Measurements from ENCODE around the gene TMEM183A. TPM values are rescaled to one million over a fixed set of nuclear protein-coding genes. Genes with fewer than 3 reads are reported as not detected.

The TMEM183A gene
- total and polyA plus RNA-seq, 2 donors (not counting 1 experiment from before 2014, with no cell fraction given) = 61.2 to 65.2 TPM

DNA sequence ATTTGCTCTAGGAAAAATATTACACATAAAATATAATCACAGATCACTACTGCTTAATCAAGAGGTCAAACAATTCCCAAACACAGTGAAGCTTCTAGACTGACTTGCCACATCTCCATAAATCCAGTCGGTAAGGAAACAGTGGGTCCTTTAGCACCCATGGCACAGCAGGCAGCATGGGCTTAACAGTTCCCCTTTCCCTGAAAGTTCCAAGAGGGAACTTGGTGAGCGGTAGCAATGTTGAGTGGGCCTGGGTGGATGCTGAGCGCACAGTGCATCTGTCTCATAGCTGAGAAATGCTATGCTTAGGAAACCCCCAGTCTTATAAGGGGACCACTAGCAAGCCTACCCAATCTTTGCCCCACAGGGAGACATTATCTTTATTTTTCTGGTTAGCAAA, 32.3 kb upstream of the TMEM183A start:
- ATAC-seq (ENCODE audit: low read depth) (no peak), DNase-seq (no peak)
- ChIA-PET POLR2A (no interaction called here), CTCF (no interaction called here)
- peaks cover 22% of the 10 kb centered on the region for H3K27me3 Mint-ChIP-seq
- Histone ChIP-seq H3K9ac (ENCODE audit: low read length) (no peak overlapping the region), H3K4me3 (ENCODE audit: control extremely low read depth in 1 of 5, extremely low read depth in 1 of 5, insufficient read depth in 1 of 5, low read depth in 2 of 5, low read length in 4 of 5) (no peak overlapping the region), H3K4me1 (ENCODE audit: control insufficient read depth in 2 of 2, insufficient read depth in 2 of 2, low read length in 2 of 2) (peaks cover 1 to 3% of the 10 kb centered on the region in 2 donors), H4K20me1 (ENCODE audit: control insufficient read depth, insufficient read depth, low read length, poor library complexity, severe bottlenecking) (no peaks in the 10 kb centered on the region), H3K27ac (ENCODE audit: low read length in 2 of 2) (no peak overlapping the region), H3K9me3 (ENCODE audit: control extremely low read depth in 1 of 3, control insufficient read depth in 2 of 3, insufficient read depth in 1 of 3, low read length in 2 of 3) (no peaks in the 10 kb centered on the region), H3K79me2 (ENCODE audit: control insufficient read depth, insufficient read depth, low read length) (no peaks in the 10 kb centered on the region), H3K36me3 (replicated peaks in 1 of 2; ENCODE audit: control extremely low read depth in 1 of 2, control insufficient read depth in 1 of 2, extremely low read depth in 1 of 2, insufficient read depth in 2 of 2, low read length in 1 of 2) (no peaks in the 10 kb centered on the region), H2AFZ (ENCODE audit: insufficient read depth, low read depth, low read length, poor library complexity, severe bottlenecking) (no peak overlapping the region), H3K27me3 (replicated peaks in 1 of 4; ENCODE audit: control extremely low read depth in 1 of 4, control insufficient read depth in 3 of 4, insufficient read depth in 4 of 4, low read length in 3 of 4) (peaks cover 0 to 2% (median 0%) of the 10 kb centered on the region in 4 experiments), H3K4me2 (replicated peaks; ENCODE audit: low read depth, low read length, poor library complexity, severe bottlenecking) (no peak overlapping the region)
- H3K9me3 Mint-ChIP-seq (ENCODE audit: insufficient read depth) = no peaks in the 10 kb centered on the region
- H3K27ac Mint-ChIP-seq = no peak overlapping the region
- no peak overlapping the region for H3K4me3 Mint-ChIP-seq
- no CpG with 5 or more reads among the region's 3 CpGs for WGBS (ENCODE audit: insufficient coverage)
- peaks cover 5% of the 10 kb centered on the region for H3K4me1 Mint-ChIP-seq
- intact Hi-C loops (cut with micrococcal nuclease) = no loop called here
- no peak for TF ChIP-seq EZH2 (IDR thresholded peaks at IDR 0.05; ENCODE audit: borderline replicate concordance, insufficient read depth, low read depth, low read length, poor library complexity, severe bottlenecking)
- TF ChIP-seq, protein P1, sequence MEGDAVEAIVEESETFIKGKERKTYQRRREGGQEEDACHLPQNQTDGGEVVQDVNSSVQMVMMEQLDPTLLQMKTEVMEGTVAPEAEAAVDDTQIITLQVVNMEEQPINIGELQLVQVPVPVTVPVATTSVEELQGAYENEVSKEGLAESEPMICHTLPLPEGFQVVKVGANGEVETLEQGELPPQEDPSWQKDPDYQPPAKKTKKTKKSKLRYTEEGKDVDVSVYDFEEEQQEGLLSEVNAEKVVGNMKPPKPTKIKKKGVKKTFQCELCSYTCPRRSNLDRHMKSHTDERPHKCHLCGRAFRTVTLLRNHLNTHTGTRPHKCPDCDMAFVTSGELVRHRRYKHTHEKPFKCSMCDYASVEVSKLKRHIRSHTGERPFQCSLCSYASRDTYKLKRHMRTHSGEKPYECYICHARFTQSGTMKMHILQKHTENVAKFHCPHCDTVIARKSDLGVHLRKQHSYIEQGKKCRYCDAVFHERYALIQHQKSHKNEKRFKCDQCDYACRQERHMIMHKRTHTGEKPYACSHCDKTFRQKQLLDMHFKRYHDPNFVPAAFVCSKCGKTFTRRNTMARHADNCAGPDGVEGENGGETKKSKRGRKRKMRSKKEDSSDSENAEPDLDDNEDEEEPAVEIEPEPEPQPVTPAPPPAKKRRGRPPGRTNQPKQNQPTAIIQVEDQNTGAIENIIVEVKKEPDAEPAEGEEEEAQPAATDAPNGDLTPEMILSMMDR (IDR thresholded peaks at IDR 0.05) = no peak

- no peak overlapping the region for H3K4me3 Mint-ChIP-seq
- Histone ChIP-seq H3K79me2 (ENCODE audit: control insufficient read depth, insufficient read depth, low read length) (no peaks in the 10 kb centered on the region), H3K9ac (ENCODE audit: low read length) (no peak overlapping the region), H3K4me1 (ENCODE audit: control insufficient read depth in 2 of 2, insufficient read depth in 2 of 2, low read length in 2 of 2) (no peaks in the 10 kb centered on the region), H3K4me3 (ENCODE audit: control extremely low read depth in 1 of 5, extremely low read depth in 1 of 5, insufficient read depth in 1 of 5, low read depth in 2 of 5, low read length in 4 of 5) (no peak overlapping the region), H3K27me3 (replicated peaks in 1 of 4; ENCODE audit: control extremely low read depth in 1 of 4, control insufficient read depth in 3 of 4, insufficient read depth in 4 of 4, low read length in 3 of 4) (peaks cover 0 to 2% (median 0%) of the 10 kb centered on the region in 4 experiments), H3K36me3 (replicated peaks in 1 of 2; ENCODE audit: control extremely low read depth in 1 of 2, control insufficient read depth in 1 of 2, extremely low read depth in 1 of 2, insufficient read depth in 2 of 2, low read length in 1 of 2) (no peaks in the 10 kb centered on the region), H3K27ac (ENCODE audit: low read length in 2 of 2) (no peak overlapping the region), H4K20me1 (ENCODE audit: control insufficient read depth, insufficient read depth, low read length, poor library complexity, severe bottlenecking) (no peaks in the 10 kb centered on the region), H3K4me2 (replicated peaks; ENCODE audit: low read depth, low read length, poor library complexity, severe bottlenecking) (no peak overlapping the region), H2AFZ (ENCODE audit: insufficient read depth, low read depth, low read length, poor library complexity, severe bottlenecking) (no peak overlapping the region), H3K9me3 (ENCODE audit: control extremely low read depth in 1 of 3, control insufficient read depth in 2 of 3, insufficient read depth in 1 of 3, low read length in 2 of 3) (no peaks in the 10 kb centered on the region)
- peaks cover 26% of the 10 kb centered on the region for H3K27me3 Mint-ChIP-seq
- CTCF ChIA-PET = no interaction called here
- H3K27ac Mint-ChIP-seq = no peak overlapping the region
- WGBS (ENCODE audit: insufficient coverage) = 69% methylated on average over 1 of the region's 3 CpGs
- intact Hi-C loops (cut with micrococcal nuclease) = no loop called here
- peaks cover 1% of the 10 kb centered on the region for H3K4me1 Mint-ChIP-seq
- DNase-seq (no peak), ATAC-seq (ENCODE audit: low read depth) (no peak)
- POLR2A ChIA-PET = no interaction called here
- H3K9me3 Mint-ChIP-seq (ENCODE audit: insufficient read depth) = no peaks in the 10 kb centered on the region
- no peak for TF ChIP-seq EZH2 (IDR thresholded peaks at IDR 0.05; ENCODE audit: borderline replicate concordance, insufficient read depth, low read depth, low read length, poor library complexity, severe bottlenecking)
- TF ChIP-seq, protein P1 (IDR thresholded peaks at IDR 0.05) = no peak
Measured at GRCh38 chr1:202976633-202977032, 30.5 kb upstream of the TMEM183A start.
